Loucy (cell line): ENCODE data around the gene KCNJ5.

Experiments
- H2AFZ ChIP-seq: fragments of 200-600 bp; sonication (generic); 2 replicates; pipeline ENCODE4 v1.6.0; 2016; ENCODE audit warnings: antibody characterized with exemption, mild to moderate bottlenecking, low read length, moderate library complexity
- H3F3A ChIP-seq: fragments of 200-600 bp; 2 replicates; pipeline ENCODE4 v1.6.0; 2016; ENCODE audit warnings: antibody characterized with exemption, low read depth, mild to moderate bottlenecking
- H3K27me3 ChIP-seq: fragments of 200-600 bp; sonication (generic); 2 replicates; pipeline ENCODE4 v1.6.1; 2014; ENCODE audit warnings: low read length, mild to moderate bottlenecking; ENCODE audit not compliant: insufficient read depth, poor library complexity, severe bottlenecking
- H3K36me3 ChIP-seq: fragments of 200-600 bp; sonication (generic); 2 replicates; pipeline ENCODE4 v1.6.1; 2016; ENCODE audit warnings: low read length; ENCODE audit not compliant: insufficient read depth
- H3K4me1 ChIP-seq: fragments of 200-600 bp; sonication (generic); 2 replicates; pipeline ENCODE4 v1.5.1; 2014; ENCODE audit warnings: low read length, mild to moderate bottlenecking; ENCODE audit not compliant: insufficient read depth, poor library complexity, severe bottlenecking
- H3K4me2 ChIP-seq: fragments of 200-600 bp; sonication (generic); 2 replicates; pipeline ENCODE4 v1.6.0; 2014; ENCODE audit warnings: antibody characterized with exemption, low read length, low read depth, mild to moderate bottlenecking; ENCODE audit not compliant: poor library complexity, severe bottlenecking
- H3K4me3 ChIP-seq: fragments of 200-600 bp; sonication (generic); 2 replicates; pipeline ENCODE4 v1.5.1; 2014; ENCODE audit warnings: low read length, mild to moderate bottlenecking, mixed read lengths; ENCODE audit not compliant: poor library complexity, severe bottlenecking
- H3K79me2 ChIP-seq: fragments of 200-600 bp; sonication (generic); 2 replicates; pipeline ENCODE4 v1.6.1; 2014; ENCODE audit warnings: low read length; ENCODE audit not compliant: insufficient read depth
- H3K9ac ChIP-seq: fragments of 200-600 bp; sonication (generic); 2 replicates; pipeline ENCODE4 v1.6.0; 2014; ENCODE audit warnings: mild to moderate bottlenecking, low read depth, low read length, moderate library complexity; ENCODE audit not compliant: poor library complexity, severe bottlenecking
- H3K9me2 ChIP-seq: fragments of 200-600 bp; sonication (generic); replicated peaks from 2 replicates; pipeline ENCODE4 v1.6.1; 2016; ENCODE audit warnings: low read depth, low read length, mixed read lengths
- H3K9me3 ChIP-seq: fragments of 200-600 bp; sonication (generic); 2 replicates; pipeline ENCODE4 v1.6.1; 2014; ENCODE audit warnings: mild to moderate bottlenecking, antibody characterized with exemption, low read length, low read depth; ENCODE audit not compliant: insufficient read depth
- H4K20me1 ChIP-seq: fragments of 200-600 bp; sonication (generic); 2 replicates; pipeline ENCODE4 v1.6.0; 2014; ENCODE audit warnings: antibody characterized with exemption, low read length, mild to moderate bottlenecking; ENCODE audit not compliant: insufficient read depth, poor library complexity, severe bottlenecking
- CTCF ChIP-seq: fragments of 200-600 bp; sonication (generic); conservative IDR thresholded peaks from 2 replicates; pipeline ENCODE4 v1.5.1; 2014; ENCODE audit warnings: mild to moderate bottlenecking, antibody characterized with exemption, low read length
- EZH2phosphoT487 ChIP-seq: fragments of 200-600 bp; IDR thresholded peaks from 2 replicates; pipeline ENCODE4 v1.6.1; 2018; ENCODE audit warnings: antibody characterized with exemption, mild to moderate bottlenecking, moderate library complexity, borderline replicate concordance

KCNJ5 gene

GRCh38 chr11:128931066-128931465 lies 39.9 kb downstream of the KCNJ5 start:
- H3F3A ChIP-seq, result no peaks in the 10 kb centered on the region
- H3K4me2 ChIP-seq, result no peak overlapping the region
- no peaks in the 10 kb centered on the region for H3K9me2 ChIP-seq
- H3K36me3 ChIP-seq, result no peaks in the 10 kb centered on the region
- H3K4me1 ChIP-seq, result no peaks in the 10 kb centered on the region
- H3K27me3 ChIP-seq, result no peaks in the 10 kb centered on the region
- H3K79me2 ChIP-seq, result no peaks in the 10 kb centered on the region
- H3K9me3 ChIP-seq, result no peaks in the 10 kb centered on the region
- H3K4me3 ChIP-seq, result no peak overlapping the region
- H2AFZ ChIP-seq, result no peak overlapping the region
- no peak overlapping the region for H3K9ac ChIP-seq
- TF ChIP-seq EZH2phosphoT487, result no peak
- TF ChIP-seq CTCF, result no peak
- no peaks in the 10 kb centered on the region for H4K20me1 ChIP-seq

GRCh38 chr11:128931668-128932067 lies 40.5 kb downstream of the KCNJ5 start:
- Histone ChIP-seq H2AFZ (no peak overlapping the region), H4K20me1 (no peaks in the 10 kb centered on the region), H3K9me2 (no peaks in the 10 kb centered on the region), H3K36me3 (no peaks in the 10 kb centered on the region), H3K9me3 (no peaks in the 10 kb centered on the region), H3K4me3 (no peak overlapping the region), H3K27me3 (no peaks in the 10 kb centered on the region), H3K4me2 (no peak overlapping the region), H3K9ac (no peak overlapping the region), H3K4me1 (no peaks in the 10 kb centered on the region), H3K79me2 (no peaks in the 10 kb centered on the region), H3F3A (no peaks in the 10 kb centered on the region)
- TF ChIP-seq EZH2phosphoT487, result no peak
- no peak for TF ChIP-seq CTCF

GRCh38 chr11:128933481-128934178 lies 42.5 kb downstream of the KCNJ5 start:
- Histone ChIP-seq H3K4me2 (no peak overlapping the region), H2AFZ (no peak overlapping the region), H3K9me3 (no peaks in the 10 kb centered on the region), H3K27me3 (no peaks in the 10 kb centered on the region), H3K36me3 (no peaks in the 10 kb centered on the region), H3K9me2 (no peaks in the 10 kb centered on the region), H3K4me1 (no peaks in the 10 kb centered on the region), H3F3A (no peaks in the 10 kb centered on the region), H4K20me1 (no peaks in the 10 kb centered on the region), H3K4me3 (no peak overlapping the region), H3K9ac (no peak overlapping the region), H3K79me2 (no peaks in the 10 kb centered on the region)
- TF ChIP-seq EZH2phosphoT487, result no peak
- no peak for TF ChIP-seq CTCF
